Natural killer cell (primary cell): Measurements from ENCODE around the gene CDCA4. TPM values are rescaled to one million over a fixed set of nuclear protein-coding genes. Genes with fewer than 3 reads are reported as not detected.

Experiments used
- ATAC-seq, 3 donors: fragments of 150-1000 bp in 2 of 3; fragments of 200-7000 bp in 1 of 3; cut with Tn5 transposase; 1 replicate in 1 of 3; 2 replicates in 2 of 3; pipeline ENCODE4 v1.10.0; 2021; ENCODE audit warnings: mild to moderate bottlenecking in 2 of 3, moderate library complexity in 2 of 3
- DNase-seq, 2 donors: peaks; one replicate each; pipeline versions ENCODE4 v3.0.0 to v3.0.0-alpha.2; 2013 to 2021; ENCODE audit warnings: mixed read lengths in 1 of 2
- H3K27ac ChIP-seq: one replicate; pipeline ENCODE4 v1.5.1; 2013; ENCODE audit warnings: mild to moderate bottlenecking, low read length
- H3K27me3 ChIP-seq: one replicate; pipeline ENCODE4 v1.6.1; 2013; ENCODE audit warnings: low read length; ENCODE audit not compliant: control insufficient read depth, insufficient read depth
- H3K36me3 ChIP-seq: one replicate; pipeline ENCODE4 v1.6.1; 2013; ENCODE audit warnings: low read length; ENCODE audit not compliant: control insufficient read depth, insufficient read depth
- H3K4me1 ChIP-seq: one replicate; pipeline ENCODE4 v1.6.1; 2013; ENCODE audit warnings: low read length; ENCODE audit not compliant: control insufficient read depth, insufficient read depth
- H3K4me3 ChIP-seq: one replicate; pipeline ENCODE4 v1.5.1; 2013; ENCODE audit warnings: low read length
- H3K9me3 ChIP-seq: one replicate; pipeline ENCODE4 v1.6.1; 2013; ENCODE audit warnings: low read length; ENCODE audit not compliant: control insufficient read depth, insufficient read depth
- H3K27ac Mint-ChIP-seq, 2 donors: one replicate each; pipeline ENCODE4 v1.8.0; 2022; ENCODE audit warnings: mild to moderate bottlenecking in 2 of 2, mixed read lengths in 2 of 2, moderate library complexity in 1 of 2
- H3K27me3 Mint-ChIP-seq, 2 donors: one replicate each; pipeline ENCODE4 v1.8.0; 2022; ENCODE audit warnings: low read depth in 2 of 2, mixed read lengths in 2 of 2
- H3K36me3 Mint-ChIP-seq: one replicate; pipeline ENCODE4 v1.8.0; 2022; ENCODE audit warnings: mixed read lengths
- H3K4me1 Mint-ChIP-seq, 2 donors: one replicate each; pipeline ENCODE4 v1.8.0; 2022; ENCODE audit warnings: mixed read lengths in 2 of 2
- H3K4me3 Mint-ChIP-seq: one replicate; pipeline ENCODE4 v1.8.0; 2022; ENCODE audit warnings: mild to moderate bottlenecking, moderate library complexity, mixed read lengths
- H3K9me3 Mint-ChIP-seq, 2 donors: one replicate each; pipeline ENCODE4 v1.8.0; 2022; ENCODE audit warnings: mixed read lengths in 2 of 2
- WGBS: methylation state at CpG from one replicate; pipeline ENCODE4 v1.1.7; 2013; ENCODE audit warnings: missing lambda C conversion rate; ENCODE audit not compliant: insufficient coverage; 5-methylcytosine and 5-hydroxymethylcytosine counted together
- intact Hi-C: fragments of 100-400 bp; cut with micrococcal nuclease; formaldehyde crosslinking; loops from one replicate; pipeline ENCODE4 v1.14.2; 2022
- total RNA-seq, 4 donors: library from RNA; stranded (reverse); fragments of 120-200 nt in 1 of 4; gene quantifications; one replicate each; pipeline versions ENCODE4 v1.2.3 to v1.2.4, GENCODE V29; 2013 to 2022
- TF ChIP-seq, protein P1 (sequence below): fragments of 200-600 bp; IDR thresholded peaks from one replicate; pipeline ENCODE4 v1.8.0; 2022; ENCODE audit warnings: antibody characterized with exemption

The CDCA4 gene
- total RNA-seq, 3 donors from 2014 or later (not counting 1 experiment from before 2014, with no cell fraction given): 10.3 to 20.7 (median 16.6) TPM

GRCh38 chr14:104992501-104992900, 28.4 kb downstream of the CDCA4 start:
- Histone ChIP-seq H3K36me3 (no peaks in the 10 kb centered on the region), H3K4me1 (no peaks in the 10 kb centered on the region), H3K27me3 (no peaks in the 10 kb centered on the region), H3K4me3 (no peak overlapping the region), H3K9me3 (no peaks in the 10 kb centered on the region), H3K27ac (no peak overlapping the region)
- H3K4me3 Mint-ChIP-seq: no peak overlapping the region
- TF ChIP-seq, protein P1, sequence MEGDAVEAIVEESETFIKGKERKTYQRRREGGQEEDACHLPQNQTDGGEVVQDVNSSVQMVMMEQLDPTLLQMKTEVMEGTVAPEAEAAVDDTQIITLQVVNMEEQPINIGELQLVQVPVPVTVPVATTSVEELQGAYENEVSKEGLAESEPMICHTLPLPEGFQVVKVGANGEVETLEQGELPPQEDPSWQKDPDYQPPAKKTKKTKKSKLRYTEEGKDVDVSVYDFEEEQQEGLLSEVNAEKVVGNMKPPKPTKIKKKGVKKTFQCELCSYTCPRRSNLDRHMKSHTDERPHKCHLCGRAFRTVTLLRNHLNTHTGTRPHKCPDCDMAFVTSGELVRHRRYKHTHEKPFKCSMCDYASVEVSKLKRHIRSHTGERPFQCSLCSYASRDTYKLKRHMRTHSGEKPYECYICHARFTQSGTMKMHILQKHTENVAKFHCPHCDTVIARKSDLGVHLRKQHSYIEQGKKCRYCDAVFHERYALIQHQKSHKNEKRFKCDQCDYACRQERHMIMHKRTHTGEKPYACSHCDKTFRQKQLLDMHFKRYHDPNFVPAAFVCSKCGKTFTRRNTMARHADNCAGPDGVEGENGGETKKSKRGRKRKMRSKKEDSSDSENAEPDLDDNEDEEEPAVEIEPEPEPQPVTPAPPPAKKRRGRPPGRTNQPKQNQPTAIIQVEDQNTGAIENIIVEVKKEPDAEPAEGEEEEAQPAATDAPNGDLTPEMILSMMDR: no peak
- H3K9me3 Mint-ChIP-seq: no peaks in the 10 kb centered on the region
- intact Hi-C loops: no loop called here
- no peak overlapping the region for H3K27ac Mint-ChIP-seq
- no peak for ATAC-seq
- H3K4me1 Mint-ChIP-seq: no peaks in the 10 kb centered on the region
- no peak for DNase-seq
- 98% methylated on average over 11 of the region's 11 CpGs for WGBS
- no peaks in the 10 kb centered on the region for H3K27me3 Mint-ChIP-seq
- no peaks in the 10 kb centered on the region for H3K36me3 Mint-ChIP-seq

- no peak overlapping the region for H3K27ac ChIP-seq
- H3K4me3 ChIP-seq: no peak overlapping the region
- H3K27me3 ChIP-seq: no peaks in the 10 kb centered on the region
- H3K9me3 ChIP-seq: no peaks in the 10 kb centered on the region
- DNase-seq (no peak), ATAC-seq (peak in 1 of 3 donors; percentile 30)
- Mint-ChIP-seq H3K27me3 (no peaks in the 10 kb centered on the region), H3K27ac (no peak overlapping the region), H3K36me3 (no peaks in the 10 kb centered on the region), H3K4me1 (no peaks in the 10 kb centered on the region), H3K9me3 (no peaks in the 10 kb centered on the region), H3K4me3 (no peak overlapping the region)
- TF ChIP-seq, protein P1: no peak
- no peaks in the 10 kb centered on the region for H3K36me3 ChIP-seq
- no peaks in the 10 kb centered on the region for H3K4me1 ChIP-seq
- intact Hi-C loops: no loop called here
- WGBS: 97% methylated on average over 34 of the region's 34 CpGs
Observed at GRCh38 chr14:104991896-104992230, 29.0 kb downstream of the CDCA4 start.

- ATAC-seq (no peak), DNase-seq (no peak)
- Mint-ChIP-seq H3K27ac (no peak overlapping the region), H3K36me3 (no peaks in the 10 kb centered on the region), H3K27me3 (no peaks in the 10 kb centered on the region), H3K4me1 (peaks cover 0 to 1% of the 10 kb centered on the region in 2 donors), H3K4me3 (no peak overlapping the region), H3K9me3 (no peaks in the 10 kb centered on the region)
- H3K4me1 ChIP-seq: peaks cover 11% of the 10 kb centered on the region
- WGBS: 86% methylated on average over 7 of the region's 7 CpGs
- H3K4me3 ChIP-seq: no peak overlapping the region
- TF ChIP-seq, protein P1: no peak
- H3K27me3 ChIP-seq: no peaks in the 10 kb centered on the region
- no peaks in the 10 kb centered on the region for H3K9me3 ChIP-seq
- intact Hi-C loops: no loop called here
- no peaks in the 10 kb centered on the region for H3K36me3 ChIP-seq
- no peak overlapping the region for H3K27ac ChIP-seq
Observed at GRCh38 chr14:104989951-104990303, 31.0 kb downstream of the CDCA4 start.

- H3K27ac Mint-ChIP-seq: no peak overlapping the region
- H3K36me3 Mint-ChIP-seq: no peaks in the 10 kb centered on the region
- H3K9me3 ChIP-seq: no peaks in the 10 kb centered on the region
- H3K27me3 Mint-ChIP-seq: no peaks in the 10 kb centered on the region
- no peak overlapping the region for H3K4me3 Mint-ChIP-seq
- intact Hi-C loops: no loop called here
- H3K4me3 ChIP-seq: no peak overlapping the region
- no peaks in the 10 kb centered on the region for H3K9me3 Mint-ChIP-seq
- H3K27ac ChIP-seq: no peak overlapping the region
- H3K4me1 ChIP-seq: peaks cover 13% of the 10 kb centered on the region
- 93% methylated on average over 16 of the region's 16 CpGs for WGBS
- peaks cover 0 to 7% of the 10 kb centered on the region in 2 donors for H3K4me1 Mint-ChIP-seq
- TF ChIP-seq, protein P1: no peak
- no peak for DNase-seq
- no peaks in the 10 kb centered on the region for H3K36me3 ChIP-seq
- no peak for ATAC-seq
- no peaks in the 10 kb centered on the region for H3K27me3 ChIP-seq
Observed at GRCh38 chr14:104989236-104989950, 31.5 kb downstream of the CDCA4 start.
